Stomach (tissue), 9 donors: ENCODE measurements around the gene OLR1. TPM values are rescaled to one million over a fixed set of nuclear protein-coding genes. Genes with fewer than 3 reads are reported as not detected.

Source experiments
- DNase-seq, 2 donors: peaks; one replicate each; pipeline versions ENCODE4 v3.0.0 to v3.0.0-alpha.2; 2013 to 2019
- H3K27ac ChIP-seq, 5 donors: fragments of 200-600 bp in 4 of 5; sonication (generic) in 4 of 5; one replicate each; pipeline ENCODE4 v1.5.1; 2013 to 2019; ENCODE audit warnings: mild to moderate bottlenecking in 1 of 5, moderate library complexity in 1 of 5
- H3K27me3 ChIP-seq, 3 donors: fragments of 200-600 bp; sonication (generic); one replicate each; pipeline ENCODE4 v1.5.1; 2017 to 2019; ENCODE audit warnings: mixed run types in 1 of 3
- H3K36me3 ChIP-seq, 4 donors: fragments of 200-600 bp; sonication (generic); 1 replicate in 3 of 4; 2 replicates in 1 of 4; pipeline ENCODE4 v1.5.1; 2016 to 2019
- H3K4me1 ChIP-seq, 4 donors: fragments of 200-600 bp; sonication (generic); one replicate each; pipeline ENCODE4 v1.5.1; 2016 to 2019
- H3K4me3 ChIP-seq, 4 donors: fragments of 200-600 bp; sonication (generic) in 3 of 4; one replicate each; pipeline ENCODE4 v1.5.1; 2016 to 2019; ENCODE audit warnings: mild to moderate bottlenecking in 1 of 4
- H3K9me3 ChIP-seq, 4 donors: fragments of 200-600 bp; sonication (generic); one replicate each; pipeline ENCODE4 v1.5.1; 2016 to 2019
- EP300 ChIP-seq: sonication (generic); formaldehyde crosslinking; IDR thresholded peaks from one replicate; pipeline ENCODE4 v1.6.1; 2017; ENCODE audit warnings: antibody characterized with exemption
- POLR2A ChIP-seq, 4 donors: fragments of 450-650 bp; IDR thresholded peaks; one replicate each; pipeline ENCODE4 v1.6.1; 2016; ENCODE audit warnings: antibody characterized with exemption in 4 of 4, control low read depth in 2 of 4, mild to moderate bottlenecking in 1 of 4, moderate library complexity in 1 of 4
- POLR2AphosphoS5 ChIP-seq, 3 donors: sonication (generic); formaldehyde crosslinking; IDR thresholded peaks; one replicate each; pipeline ENCODE4 v1.6.1; 2016; ENCODE audit warnings: antibody characterized with exemption in 3 of 3
- WGBS, 5 donors: extraction: QIAGEN DNeasy Blood & Tissue Kit in 3 of 5; methylation state at CpG; one replicate each; pipeline versions ENCODE4 v1.1.5 to v1.1.7; 2013 to 2018; 5-methylcytosine and 5-hydroxymethylcytosine counted together
- intact Hi-C: fragments of 100-400 bp; cut with DNase I; formaldehyde crosslinking; loops from one replicate; pipeline ENCODE4 v1.15.1; 2023; ENCODE audit warnings: low total_unique reads
- polyA plus RNA-seq, 3 donors: library from polyadenylated mRNA; stranded (reverse); fragments of 200-250 nt; gene quantifications; one replicate each; pipeline ENCODE4 v1.2.3, GENCODE V29; 2013
- total RNA-seq, 5 donors: library from RNA; depleted of rRNA; stranded (reverse); fragments of >200 nt; gene quantifications; one replicate each; pipeline versions ENCODE4 v1.1.0 to v1.2.3, GENCODE V29; 2014 to 2016
- TF ChIP-seq, protein P1 (sequence below), 7 experiments: fragments of 450-650 bp in 4 of 7; fragments of 200-600 bp in 3 of 7; sonication (generic) in 3 of 7; IDR thresholded peaks; one replicate each; pipeline ENCODE4 v1.5.1; 2016 to 2019; ENCODE audit warnings: antibody characterized with exemption in 7 of 7, control low read depth in 2 of 7, mild to moderate bottlenecking in 1 of 7
- donor health status: healthy with polysubstance abuse.
- donor health status: Bipolar disorder and iron deficiency.
- donor health status: healthy.

Gene OLR1
- total and polyA plus RNA-seq, 8 donors: 0.48 to 7.4 (median 4.1) TPM; not detected in 2

DNA sequence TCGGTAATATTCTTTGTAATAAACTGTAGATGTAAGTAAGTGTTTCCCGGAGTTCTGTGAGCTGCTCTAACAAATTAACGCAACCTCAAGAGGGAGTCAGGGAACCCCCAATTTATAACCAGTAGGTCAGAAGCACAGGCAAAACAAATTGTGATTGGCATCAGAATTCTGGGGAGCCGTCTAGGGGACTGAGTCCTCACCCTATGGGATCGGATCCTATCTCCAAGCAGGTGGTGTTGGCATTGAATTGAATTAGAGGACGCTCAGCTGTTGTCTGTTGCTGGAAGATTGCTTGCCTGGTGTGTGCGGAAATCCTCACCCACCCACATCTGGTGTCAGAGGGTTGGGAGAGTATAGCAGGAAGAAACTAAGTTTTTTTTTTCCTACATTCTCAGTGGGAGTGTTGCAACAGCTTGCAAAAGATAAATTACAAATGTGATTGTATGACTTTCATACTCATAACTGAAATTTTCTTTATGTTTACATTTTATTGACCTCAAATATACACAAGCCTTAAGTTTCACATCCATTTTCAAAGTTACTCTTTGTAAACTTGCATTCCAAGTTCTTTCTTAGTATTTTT, 12.4 kb upstream of the OLR1 start:
- Histone ChIP-seq H3K27ac (peak overlapping the region in 2 of 5 donors; percentile 35 to 60), H3K36me3 (no peaks in the 10 kb centered on the region), H3K4me3 (no peak overlapping the region), H3K4me1 (peaks cover 0 to 28% (median 0%) of the 10 kb centered on the region in 4 donors), H3K27me3 (peaks cover 0 to 8% (median 0%) of the 10 kb centered on the region in 3 donors), H3K9me3 (no peaks in the 10 kb centered on the region)
- TF ChIP-seq, protein P1, sequence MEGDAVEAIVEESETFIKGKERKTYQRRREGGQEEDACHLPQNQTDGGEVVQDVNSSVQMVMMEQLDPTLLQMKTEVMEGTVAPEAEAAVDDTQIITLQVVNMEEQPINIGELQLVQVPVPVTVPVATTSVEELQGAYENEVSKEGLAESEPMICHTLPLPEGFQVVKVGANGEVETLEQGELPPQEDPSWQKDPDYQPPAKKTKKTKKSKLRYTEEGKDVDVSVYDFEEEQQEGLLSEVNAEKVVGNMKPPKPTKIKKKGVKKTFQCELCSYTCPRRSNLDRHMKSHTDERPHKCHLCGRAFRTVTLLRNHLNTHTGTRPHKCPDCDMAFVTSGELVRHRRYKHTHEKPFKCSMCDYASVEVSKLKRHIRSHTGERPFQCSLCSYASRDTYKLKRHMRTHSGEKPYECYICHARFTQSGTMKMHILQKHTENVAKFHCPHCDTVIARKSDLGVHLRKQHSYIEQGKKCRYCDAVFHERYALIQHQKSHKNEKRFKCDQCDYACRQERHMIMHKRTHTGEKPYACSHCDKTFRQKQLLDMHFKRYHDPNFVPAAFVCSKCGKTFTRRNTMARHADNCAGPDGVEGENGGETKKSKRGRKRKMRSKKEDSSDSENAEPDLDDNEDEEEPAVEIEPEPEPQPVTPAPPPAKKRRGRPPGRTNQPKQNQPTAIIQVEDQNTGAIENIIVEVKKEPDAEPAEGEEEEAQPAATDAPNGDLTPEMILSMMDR (IDR thresholded peaks at IDR 0.05): no peak
- TF ChIP-seq EP300 (no peak), POLR2A (IDR thresholded peaks at IDR 0.05) (no peak), POLR2AphosphoS5 (IDR thresholded peaks at IDR 0.05) (no peak)
- 53 to 69% (median 62%) methylated on average over 7 of the region's 7 CpGs for WGBS, 5 donors
- DNase-seq: peak in 1 of 2 donors; percentile 44
- intact Hi-C loops: no loop called here

DNA sequence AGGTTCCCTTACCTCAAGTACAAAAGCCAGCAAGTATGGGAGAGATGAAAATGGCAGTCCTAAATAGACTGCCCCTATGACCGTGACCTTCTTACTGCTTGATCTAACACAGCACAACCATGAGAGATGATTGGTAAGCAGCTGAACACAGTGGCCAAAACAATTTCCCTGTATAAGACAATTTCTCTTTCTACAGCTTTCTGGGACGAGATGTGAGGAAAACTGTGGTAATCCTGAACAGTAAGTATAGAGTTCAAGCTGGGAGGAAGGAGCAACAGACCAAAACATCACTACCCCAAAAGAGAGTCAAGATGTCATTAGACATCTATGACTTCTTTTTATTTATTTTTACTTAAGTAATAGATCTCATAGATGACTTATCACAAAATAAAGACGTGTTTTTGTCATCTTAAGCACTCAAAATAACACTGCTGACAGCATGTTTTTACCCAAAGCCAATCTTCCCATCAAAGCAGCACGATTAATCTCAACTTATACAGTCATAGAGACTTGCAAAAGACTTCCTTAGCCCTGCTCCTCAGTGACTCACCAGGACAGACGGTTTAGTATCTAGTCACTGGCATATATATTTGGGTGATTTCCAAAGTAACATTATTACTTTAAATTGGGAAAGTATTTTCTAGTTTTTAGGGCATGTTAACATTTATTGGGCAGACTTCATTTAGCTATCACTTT, 10.6 kb upstream of the OLR1 start:
- DNase-seq: no peak
- intact Hi-C loops: no loop called here
- no peaks in the 10 kb centered on the region for H3K9me3 ChIP-seq
- peak overlapping the region in 1 of 5 donors; percentile 22 for H3K27ac ChIP-seq
- peaks cover 0 to 8% (median 0%) of the 10 kb centered on the region in 3 donors for H3K27me3 ChIP-seq
- WGBS, 5 donors: 41 to 47% (median 44%) methylated on average over 5 of the region's 5 CpGs
- TF ChIP-seq, protein P1 (IDR thresholded peaks at IDR 0.05): no peak
- TF ChIP-seq POLR2A (IDR thresholded peaks at IDR 0.05) (no peak), EP300 (no peak), POLR2AphosphoS5 (IDR thresholded peaks at IDR 0.05) (no peak)
- no peak overlapping the region for H3K4me3 ChIP-seq
- H3K4me1 ChIP-seq: peaks cover 0 to 28% (median 0%) of the 10 kb centered on the region in 4 donors
- H3K36me3 ChIP-seq: no peaks in the 10 kb centered on the region

DNA sequence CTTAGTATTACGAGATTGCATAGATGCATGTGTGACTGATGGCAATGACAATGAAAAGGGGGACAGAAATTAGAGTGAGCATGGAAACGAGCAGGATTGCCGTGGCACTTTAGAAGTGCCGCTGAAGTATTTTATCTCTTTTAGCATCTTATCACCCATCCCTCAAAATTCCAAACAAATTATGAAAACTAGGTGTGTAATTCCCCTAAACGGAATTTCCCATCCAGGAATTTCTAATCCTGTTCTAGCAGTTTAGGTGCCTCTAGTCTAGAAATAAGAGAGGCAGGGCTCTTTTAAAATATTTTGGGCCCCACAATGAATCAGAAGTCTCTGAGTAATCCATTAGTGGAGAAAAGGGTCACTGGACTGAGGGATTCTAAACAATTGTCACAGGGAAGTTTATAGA, 7.8 kb upstream of the OLR1 start:
- H3K27me3 ChIP-seq: no peaks in the 10 kb centered on the region
- H3K36me3 ChIP-seq: no peaks in the 10 kb centered on the region
- WGBS, 5 donors: 51 to 78% (median 61%) methylated on average over 5 of the region's 5 CpGs
- intact Hi-C loops: no loop called here
- peaks cover 0 to 12% (median 0%) of the 10 kb centered on the region in 4 donors for H3K4me1 ChIP-seq
- H3K9me3 ChIP-seq: no peaks in the 10 kb centered on the region
- H3K4me3 ChIP-seq: no peak overlapping the region
- no peak for DNase-seq
- no peak overlapping the region for H3K27ac ChIP-seq
- TF ChIP-seq POLR2AphosphoS5 (IDR thresholded peaks at IDR 0.05): no peak
- TF ChIP-seq EP300: no peak
- no peak for TF ChIP-seq POLR2A (IDR thresholded peaks at IDR 0.05)
- TF ChIP-seq, protein P1 (IDR thresholded peaks at IDR 0.05): no peak

DNA sequence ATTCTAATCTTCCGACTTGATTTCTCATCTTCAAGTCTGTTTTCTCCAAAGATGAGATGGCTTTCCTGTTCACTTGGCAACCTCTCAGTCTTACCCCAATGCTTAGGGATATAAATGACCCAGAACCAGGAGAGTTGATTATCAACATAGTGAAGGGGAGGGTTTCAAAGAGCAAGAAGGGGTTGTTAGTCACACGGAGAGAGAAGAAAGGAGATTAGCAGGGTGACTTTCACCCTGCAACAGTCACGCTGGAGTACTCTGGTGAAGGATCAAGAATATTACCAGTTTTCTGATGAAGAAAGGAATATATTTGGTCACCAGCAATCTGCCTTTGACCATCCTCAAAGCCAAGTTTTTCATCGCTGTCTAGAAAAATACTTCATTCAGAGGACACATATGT, 6.9 kb upstream of the OLR1 start, which contains the start of gene TMEM52B:
TMEM52B (plus strand) TSS at position 212 of the 400 bp plus-strand sequence. CDS start 543 bp downstream, outside the sequence.
- TF ChIP-seq EP300 (no peak), POLR2AphosphoS5 (IDR thresholded peaks at IDR 0.05) (no peak), POLR2A (IDR thresholded peaks at IDR 0.05) (no peak)
- TF ChIP-seq, protein P1 (IDR thresholded peaks at IDR 0.05): no peak
- no peaks in the 10 kb centered on the region for H3K27me3 ChIP-seq
- no peak within 1 kb of the TSS for H3K4me3 ChIP-seq
- DNase-seq: no peak
- no peaks in the 10 kb centered on the region for H3K36me3 ChIP-seq
- WGBS, 5 donors: 60 to 68% (median 63%) methylated on average over 4 of the region's 4 CpGs
- intact Hi-C loops: no loop called here
- H3K4me1 ChIP-seq: peaks cover 0 to 3% (median 0%) of the 10 kb centered on the region in 4 donors
- H3K9me3 ChIP-seq: no peaks in the 10 kb centered on the region
- no peak within 1 kb of the TSS for H3K27ac ChIP-seq
